ENCODE data around the gene ARHGAP8.

DNA sequence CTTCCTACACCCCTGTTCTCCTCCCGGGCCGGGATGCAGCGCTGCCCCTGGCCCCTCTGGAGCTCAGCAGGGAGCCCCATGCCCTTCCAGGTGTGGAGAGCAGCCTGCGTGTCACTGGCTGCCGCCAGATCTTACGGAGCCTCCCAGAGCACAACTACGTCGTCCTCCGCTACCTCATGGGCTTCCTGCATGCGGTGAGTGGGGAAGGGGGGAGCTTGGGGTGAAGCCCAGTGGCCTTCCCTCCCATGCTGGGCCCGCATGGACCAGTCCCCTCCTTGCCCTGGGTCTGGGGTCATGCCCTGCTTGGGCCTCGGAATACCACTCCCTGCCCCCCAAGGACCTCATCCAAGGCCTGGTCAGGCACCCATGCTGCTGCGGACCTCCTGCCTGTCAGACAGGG is 107.3 kb downstream of the ARHGAP8 start:
- TF ChIP-seq POLR2A (IDR thresholded peaks at IDR 0.05) (no peak), EP300 (IDR thresholded peaks at IDR 0.05) (no peak), POLR2AphosphoS5 (IDR thresholded peaks at IDR 0.05) (no peak)
- TF ChIP-seq, protein P1, sequence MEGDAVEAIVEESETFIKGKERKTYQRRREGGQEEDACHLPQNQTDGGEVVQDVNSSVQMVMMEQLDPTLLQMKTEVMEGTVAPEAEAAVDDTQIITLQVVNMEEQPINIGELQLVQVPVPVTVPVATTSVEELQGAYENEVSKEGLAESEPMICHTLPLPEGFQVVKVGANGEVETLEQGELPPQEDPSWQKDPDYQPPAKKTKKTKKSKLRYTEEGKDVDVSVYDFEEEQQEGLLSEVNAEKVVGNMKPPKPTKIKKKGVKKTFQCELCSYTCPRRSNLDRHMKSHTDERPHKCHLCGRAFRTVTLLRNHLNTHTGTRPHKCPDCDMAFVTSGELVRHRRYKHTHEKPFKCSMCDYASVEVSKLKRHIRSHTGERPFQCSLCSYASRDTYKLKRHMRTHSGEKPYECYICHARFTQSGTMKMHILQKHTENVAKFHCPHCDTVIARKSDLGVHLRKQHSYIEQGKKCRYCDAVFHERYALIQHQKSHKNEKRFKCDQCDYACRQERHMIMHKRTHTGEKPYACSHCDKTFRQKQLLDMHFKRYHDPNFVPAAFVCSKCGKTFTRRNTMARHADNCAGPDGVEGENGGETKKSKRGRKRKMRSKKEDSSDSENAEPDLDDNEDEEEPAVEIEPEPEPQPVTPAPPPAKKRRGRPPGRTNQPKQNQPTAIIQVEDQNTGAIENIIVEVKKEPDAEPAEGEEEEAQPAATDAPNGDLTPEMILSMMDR (IDR thresholded peaks at IDR 0.05), result no peak
